Endothelial cell of umbilical vein (primary cell): Measurements from ENCODE around the gene NUP37. TPM values are rescaled to one million over a fixed set of nuclear protein-coding genes. Genes with fewer than 3 reads are reported as not detected.

Experiments used
- BruUV-seq: library from RNA; stranded (reverse); fragments of 400-500 nt; replicated peaks from 2 replicates; lab custom pipeline; 2021; lab: Mats Ljungman, UMichigan
- CTCF ChIA-PET: fragments of 300-600, 350-600 bp; sonication (Branson Sonifier 250); formaldehyde crosslinking; loops from one replicate; lab custom pipeline; 2021; ENCODE audit warnings: antibody characterized with exemption, inconsistent platforms; lab: Charles Lee
- POLR2A ChIA-PET: fragments of 300-600, 350-600 bp; sonication (Branson Sonifier 250); formaldehyde crosslinking; loops from one replicate; lab custom pipeline; 2021; ENCODE audit warnings: antibody characterized with exemption, inconsistent platforms; lab: Charles Lee
- DNase-seq: peaks from one replicate; pipeline ENCODE4 v3.0.0-alpha.2; 2011; ENCODE audit warnings: low read depth, low spot score
- FAIRE-seq: peaks from 2 replicates; lab custom pipeline; 2011; peaks lifted over from hg19 to GRCh38; lab: Jason Lieb, UNC
- H2AFZ ChIP-seq: 2 replicates; pipeline ENCODE4 v1.6.0; 2012; ENCODE audit warnings: low read depth, low read length, control low read depth, inconsistent platforms
- H3K27ac ChIP-seq: 2 replicates; pipeline ENCODE4 v1.5.1; 2011; ENCODE audit warnings: low read depth, mild to moderate bottlenecking, control low read depth, low read length, moderate library complexity; ENCODE audit not compliant: insufficient read depth
- H3K27me3 ChIP-seq, 2 experiments: 2 replicates each; pipeline versions ENCODE4 v1.6.0 to v1.6.1; 2011; ENCODE audit warnings: low read length in 2 of 2, mixed read lengths in 1 of 2; ENCODE audit not compliant: control insufficient read depth in 2 of 2, insufficient read depth in 2 of 2
- H3K36me3 ChIP-seq, 2 experiments: 2 replicates in 1 of 2; 3 replicates in 1 of 2; pipeline ENCODE4 v1.5.1; 2011; ENCODE audit warnings: low read length in 2 of 2, mild to moderate bottlenecking in 1 of 2, moderate library complexity in 1 of 2; ENCODE audit not compliant: control insufficient read depth in 2 of 2, insufficient read depth in 2 of 2; ENCODE audit errors: extremely low read depth in 1 of 2
- H3K4me1 ChIP-seq: 3 replicates; pipeline ENCODE4 v1.5.1; 2011; ENCODE audit warnings: mild to moderate bottlenecking, low read length; ENCODE audit not compliant: control insufficient read depth, insufficient read depth; ENCODE audit errors: extremely low read depth
- H3K4me2 ChIP-seq: 2 replicates; pipeline ENCODE4 v1.6.1; 2011; ENCODE audit warnings: low read length, control low read depth, mixed read lengths; ENCODE audit not compliant: insufficient read depth
- H3K4me3 ChIP-seq, 3 experiments: fragments of 200-600 bp in 1 of 3; sonication (generic), shearing (Covaris generic) in 1 of 3; replicated peaks in 1 of 3; 2 replicates each; pipeline ENCODE4 v1.5.1; 2011 to 2016; ENCODE audit warnings: control low read depth in 3 of 3, low read length in 3 of 3, mild to moderate bottlenecking in 2 of 3, inconsistent platforms in 1 of 3, low read depth in 1 of 3, moderate library complexity in 1 of 3; ENCODE audit not compliant: insufficient read depth in 1 of 3
- H3K79me2 ChIP-seq: 2 replicates; pipeline ENCODE4 v1.6.0; 2012; ENCODE audit warnings: low read length, inconsistent platforms; ENCODE audit not compliant: control insufficient read depth, insufficient read depth
- H3K9ac ChIP-seq: replicated peaks from 2 replicates; pipeline ENCODE3; 2011; ENCODE audit warnings: low read length, control low read depth; ENCODE audit not compliant: insufficient read depth; ENCODE audit errors: extremely low read depth
- H3K9me1 ChIP-seq: replicated peaks from 3 replicates; pipeline ENCODE4 v1.6.0; 2011; ENCODE audit warnings: mild to moderate bottlenecking, low read length; ENCODE audit not compliant: control insufficient read depth, insufficient read depth; ENCODE audit errors: extremely low read depth
- H3K9me3 ChIP-seq: replicated peaks from 2 replicates; pipeline ENCODE4 v1.5.1; 2012; ENCODE audit warnings: low read length, inconsistent platforms; ENCODE audit not compliant: control insufficient read depth, insufficient read depth
- H4K20me1 ChIP-seq: replicated peaks from 2 replicates; pipeline ENCODE3; 2011; ENCODE audit warnings: mild to moderate bottlenecking, low read length; ENCODE audit not compliant: control insufficient read depth, insufficient read depth; ENCODE audit errors: extremely low read depth
- EZH2 ChIP-seq: IDR thresholded peaks from 2 replicates; pipeline ENCODE4 v1.6.1; 2012; ENCODE audit warnings: borderline replicate concordance, low read depth, mild to moderate bottlenecking, moderate library complexity, low read length, inconsistent platforms; ENCODE audit not compliant: severe bottlenecking
- FOS ChIP-seq: IDR thresholded peaks from 2 replicates; pipeline ENCODE4 v1.6.1; 2011; ENCODE audit warnings: mild to moderate bottlenecking, low read length, moderate library complexity, borderline replicate concordance; ENCODE audit not compliant: insufficient read depth
- GATA2 ChIP-seq: IDR thresholded peaks from 2 replicates; pipeline ENCODE4 v1.7.0; 2011; ENCODE audit warnings: low read depth, mild to moderate bottlenecking, moderate library complexity, mixed read lengths, low read length; ENCODE audit not compliant: insufficient read length, insufficient read depth
- JUN ChIP-seq: IDR thresholded peaks from 2 replicates; pipeline ENCODE4 v1.6.1; 2011; ENCODE audit warnings: borderline replicate concordance, low read depth; ENCODE audit not compliant: insufficient read length, insufficient read depth
- MYC ChIP-seq: IDR thresholded peaks from one replicate; pipeline ENCODE4 v1.6.1; 2011; ENCODE audit warnings: mild to moderate bottlenecking, low read depth, low read length
- POLR2A ChIP-seq: IDR thresholded peaks from 2 replicates; pipeline ENCODE4 v1.6.1; 2012; ENCODE audit warnings: low read depth, mild to moderate bottlenecking, control low read depth, low read length
- POLR2AphosphoS5 ChIP-seq: IDR thresholded peaks from 2 replicates; pipeline ENCODE4 v1.6.1; 2012; ENCODE audit warnings: low read depth, mild to moderate bottlenecking, control low read depth, low read length, moderate library complexity; ENCODE audit not compliant: insufficient read depth
- dilution Hi-C: fragments of 300-500 bp; cut with MboI; formaldehyde crosslinking; loops from one replicate; pipeline ENCODE4 v1.15.0; 2019; ENCODE audit warnings: low sequenced_read_pairs; ENCODE audit not compliant: extremely low pct_ligation_motif_present
- intact Hi-C: fragments of 100-400 bp; cut with micrococcal nuclease; formaldehyde crosslinking; loops from one replicate; pipeline ENCODE4 v1.10.0; 2022
- polyA plus RNA-seq, 4 experiments: library from polyadenylated mRNA; depleted of rRNA in 3 of 4; stranded (reverse) in 3 of 4; unstranded in 1 of 4; fragments of >200 nt; gene quantifications; 2 replicates each; pipeline versions ENCODE4 v1.2.1 to v1.2.3, GENCODE V29; 2011 to 2012; ENCODE audit warnings: missing spikeins in 1 of 4
- total RNA-seq: library from RNA; stranded (reverse); gene quantifications from 2 replicates; pipeline ENCODE4 v1.2.3, GENCODE V29; 2021
- TF ChIP-seq, protein P1 (sequence below), 2 donors: IDR thresholded peaks; 1 replicate in 1 of 2; 2 replicates in 1 of 2; pipeline ENCODE4 v1.5.1; 2011; ENCODE audit warnings: low read length in 2 of 2, mild to moderate bottlenecking in 2 of 2, moderate library complexity in 2 of 2, control low read depth in 1 of 2, inconsistent platforms in 1 of 2, low read depth in 1 of 2; ENCODE audit not compliant: insufficient read depth in 1 of 2; ENCODE audit errors: extremely low read depth in 1 of 2
- TF ChIP-seq, protein P2 (sequence below): IDR thresholded peaks from 2 replicates; pipeline ENCODE4 v1.6.1; 2011; ENCODE audit not compliant: insufficient read depth, insufficient read length

NUP37 gene
- total and polyA plus RNA-seq, 2 donors (not counting 3 experiments of a cell fraction or from before 2014, with no cell fraction given), result 25.0 to 46.8 TPM

GRCh38 chr12:102110782-102111181 is 9.1 kb downstream of the NUP37 start:
- no peak overlapping the region for H3K4me2 ChIP-seq
- peaks cover 2% of the 10 kb centered on the region for H3K9me3 ChIP-seq
- dilution Hi-C loops, result no loop called here
- peaks cover 9% of the 10 kb centered on the region in 2 experiments for H3K36me3 ChIP-seq
- no peaks in the 10 kb centered on the region for H3K27me3 ChIP-seq
- no peak overlapping the region for H2AFZ ChIP-seq
- CTCF ChIA-PET, result no interaction called here
- POLR2A ChIA-PET, result no interaction called here
- no peak overlapping the region for H3K4me3 ChIP-seq
- intact Hi-C loops, result no loop called here
- DNase-seq (no peak), FAIRE-seq (no peak)
- H3K27ac ChIP-seq, result no peak overlapping the region
- no peaks in the 10 kb centered on the region for H4K20me1 ChIP-seq
- no peaks in the 10 kb centered on the region for H3K4me1 ChIP-seq
- no peaks in the 10 kb centered on the region for H3K79me2 ChIP-seq
- H3K9ac ChIP-seq, result no peak overlapping the region
- TF ChIP-seq FOS (no peak), MYC (no peak), POLR2A (no peak), GATA2 (no peak), EZH2 (no peak), POLR2AphosphoS5 (no peak), JUN (no peak)
- TF ChIP-seq, protein P1, sequence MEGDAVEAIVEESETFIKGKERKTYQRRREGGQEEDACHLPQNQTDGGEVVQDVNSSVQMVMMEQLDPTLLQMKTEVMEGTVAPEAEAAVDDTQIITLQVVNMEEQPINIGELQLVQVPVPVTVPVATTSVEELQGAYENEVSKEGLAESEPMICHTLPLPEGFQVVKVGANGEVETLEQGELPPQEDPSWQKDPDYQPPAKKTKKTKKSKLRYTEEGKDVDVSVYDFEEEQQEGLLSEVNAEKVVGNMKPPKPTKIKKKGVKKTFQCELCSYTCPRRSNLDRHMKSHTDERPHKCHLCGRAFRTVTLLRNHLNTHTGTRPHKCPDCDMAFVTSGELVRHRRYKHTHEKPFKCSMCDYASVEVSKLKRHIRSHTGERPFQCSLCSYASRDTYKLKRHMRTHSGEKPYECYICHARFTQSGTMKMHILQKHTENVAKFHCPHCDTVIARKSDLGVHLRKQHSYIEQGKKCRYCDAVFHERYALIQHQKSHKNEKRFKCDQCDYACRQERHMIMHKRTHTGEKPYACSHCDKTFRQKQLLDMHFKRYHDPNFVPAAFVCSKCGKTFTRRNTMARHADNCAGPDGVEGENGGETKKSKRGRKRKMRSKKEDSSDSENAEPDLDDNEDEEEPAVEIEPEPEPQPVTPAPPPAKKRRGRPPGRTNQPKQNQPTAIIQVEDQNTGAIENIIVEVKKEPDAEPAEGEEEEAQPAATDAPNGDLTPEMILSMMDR (IDR thresholded peaks at IDR 0.05; ENCODE audit: extremely low read depth in 1 of 2, insufficient read depth in 1 of 2, low read depth in 1 of 2, low read length in 2 of 2), result no peak
- TF ChIP-seq, protein P2, sequence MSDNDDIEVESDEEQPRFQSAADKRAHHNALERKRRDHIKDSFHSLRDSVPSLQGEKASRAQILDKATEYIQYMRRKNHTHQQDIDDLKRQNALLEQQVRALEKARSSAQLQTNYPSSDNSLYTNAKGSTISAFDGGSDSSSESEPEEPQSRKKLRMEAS, result no peak
- no TSS peak for BruUV-seq
- H3K9me1 ChIP-seq, result no peaks in the 10 kb centered on the region
